Measurements from ENCODE around the gene ZBTB16.

The ZBTB16 gene

GRCh38 chr11:114053406-114053805 lies 6.1 kb upstream of the ZBTB16 start:
- no peak overlapping the region for H3K4me2 ChIP-seq
- TF ChIP-seq, protein P1, sequence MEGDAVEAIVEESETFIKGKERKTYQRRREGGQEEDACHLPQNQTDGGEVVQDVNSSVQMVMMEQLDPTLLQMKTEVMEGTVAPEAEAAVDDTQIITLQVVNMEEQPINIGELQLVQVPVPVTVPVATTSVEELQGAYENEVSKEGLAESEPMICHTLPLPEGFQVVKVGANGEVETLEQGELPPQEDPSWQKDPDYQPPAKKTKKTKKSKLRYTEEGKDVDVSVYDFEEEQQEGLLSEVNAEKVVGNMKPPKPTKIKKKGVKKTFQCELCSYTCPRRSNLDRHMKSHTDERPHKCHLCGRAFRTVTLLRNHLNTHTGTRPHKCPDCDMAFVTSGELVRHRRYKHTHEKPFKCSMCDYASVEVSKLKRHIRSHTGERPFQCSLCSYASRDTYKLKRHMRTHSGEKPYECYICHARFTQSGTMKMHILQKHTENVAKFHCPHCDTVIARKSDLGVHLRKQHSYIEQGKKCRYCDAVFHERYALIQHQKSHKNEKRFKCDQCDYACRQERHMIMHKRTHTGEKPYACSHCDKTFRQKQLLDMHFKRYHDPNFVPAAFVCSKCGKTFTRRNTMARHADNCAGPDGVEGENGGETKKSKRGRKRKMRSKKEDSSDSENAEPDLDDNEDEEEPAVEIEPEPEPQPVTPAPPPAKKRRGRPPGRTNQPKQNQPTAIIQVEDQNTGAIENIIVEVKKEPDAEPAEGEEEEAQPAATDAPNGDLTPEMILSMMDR (conservative IDR thresholded peaks at IDR 0.05; ENCODE audit: low read depth, low read length), result no peak

DNA sequence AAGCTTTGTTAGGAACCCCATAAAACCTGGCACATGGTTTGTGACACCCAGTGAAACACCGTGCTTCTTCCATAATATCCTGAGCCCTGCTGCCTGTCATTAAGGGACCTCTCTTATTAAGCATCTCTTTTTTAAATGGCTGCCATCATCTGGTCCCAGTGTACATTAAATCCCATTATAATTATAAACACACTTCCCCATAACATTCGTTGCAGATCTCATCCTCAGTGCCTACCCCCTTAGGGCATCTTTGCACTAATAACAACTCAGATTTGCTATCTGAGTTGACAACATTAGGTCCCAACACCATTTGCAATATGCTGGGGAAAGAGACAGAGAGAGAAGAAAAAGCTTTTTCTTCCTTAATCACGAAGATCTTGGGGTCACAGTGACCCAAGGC lies 4.7 kb upstream of the ZBTB16 start:
- Histone ChIP-seq H3K36me3 (ENCODE audit: insufficient read depth) (no peaks in the 10 kb centered on the region), H3K4me2 (no peak overlapping the region), H4K20me1 (ENCODE audit: insufficient read depth) (no peaks in the 10 kb centered on the region), H3K27ac (no peak overlapping the region), H3K79me2 (ENCODE audit: insufficient read depth, low read depth) (no peaks in the 10 kb centered on the region), H3K27me3 (ENCODE audit: insufficient read depth, low read depth) (no peaks in the 10 kb centered on the region), H3K4me1 (ENCODE audit: low read depth, poor library complexity, severe bottlenecking) (no peaks in the 10 kb centered on the region), H3K9ac (no peak overlapping the region), H3K4me3 (IDR thresholded peaks at IDR 0.05; ENCODE audit: insufficient read depth, low read depth, low read length) (no peak overlapping the region), H2AFZ (ENCODE audit: low read depth) (no peak overlapping the region)
- TF ChIP-seq, protein P1 (conservative IDR thresholded peaks at IDR 0.05; ENCODE audit: low read depth, low read length), result no peak

More at GRCh38 chr11:114053406-114053805, 6.1 kb upstream of the ZBTB16 start:
- H2AFZ ChIP-seq (ENCODE audit: low read depth), result no peak overlapping the region
- no peak overlapping the region for H3K27ac ChIP-seq
- no peaks in the 10 kb centered on the region for H3K36me3 ChIP-seq (ENCODE audit: insufficient read depth)
- H3K4me3 ChIP-seq (IDR thresholded peaks at IDR 0.05; ENCODE audit: insufficient read depth, low read depth, low read length), result no peak overlapping the region
- no peaks in the 10 kb centered on the region for H3K79me2 ChIP-seq (ENCODE audit: insufficient read depth, low read depth)
- no peaks in the 10 kb centered on the region for H3K27me3 ChIP-seq (ENCODE audit: insufficient read depth, low read depth)
- H3K4me1 ChIP-seq (ENCODE audit: low read depth, poor library complexity, severe bottlenecking), result no peaks in the 10 kb centered on the region
- H3K9ac ChIP-seq, result no peak overlapping the region
- no peaks in the 10 kb centered on the region for H4K20me1 ChIP-seq (ENCODE audit: insufficient read depth)

DNA sequence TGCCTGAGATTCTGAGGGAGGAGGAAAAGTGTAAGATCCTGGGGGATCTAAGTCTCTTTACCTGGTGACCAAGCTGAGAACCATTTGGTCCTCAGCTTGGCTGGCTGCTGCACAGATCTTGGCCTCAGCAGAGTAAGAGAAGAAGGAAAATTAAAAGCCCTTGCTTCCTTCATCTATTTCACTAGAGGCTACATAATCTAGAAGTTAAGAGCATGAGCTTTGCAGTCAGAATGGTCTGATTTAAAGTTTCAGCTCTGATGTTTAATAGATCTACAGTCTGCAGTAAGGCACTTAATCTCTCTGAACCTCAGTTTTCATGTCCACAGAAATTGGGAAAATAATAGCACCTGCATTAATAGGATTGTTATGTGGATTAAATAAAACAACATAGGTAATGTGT lies 3.1 kb upstream of the ZBTB16 start:
- no peaks in the 10 kb centered on the region for H4K20me1 ChIP-seq (ENCODE audit: insufficient read depth)
- H3K27me3 ChIP-seq (ENCODE audit: insufficient read depth, low read depth), result no peaks in the 10 kb centered on the region
- no peak overlapping the region for H3K9ac ChIP-seq
- TF ChIP-seq, protein P1 (conservative IDR thresholded peaks at IDR 0.05; ENCODE audit: low read depth, low read length), result no peak
- H3K4me2 ChIP-seq, result no peak overlapping the region
- no peaks in the 10 kb centered on the region for H3K36me3 ChIP-seq (ENCODE audit: insufficient read depth)
- H3K4me3 ChIP-seq (IDR thresholded peaks at IDR 0.05; ENCODE audit: insufficient read depth, low read depth, low read length), result no peak overlapping the region
- H2AFZ ChIP-seq (ENCODE audit: low read depth), result no peak overlapping the region
- no peaks in the 10 kb centered on the region for H3K79me2 ChIP-seq (ENCODE audit: insufficient read depth, low read depth)
- no peak overlapping the region for H3K27ac ChIP-seq
- H3K4me1 ChIP-seq (ENCODE audit: low read depth, poor library complexity, severe bottlenecking), result no peaks in the 10 kb centered on the region

DNA sequence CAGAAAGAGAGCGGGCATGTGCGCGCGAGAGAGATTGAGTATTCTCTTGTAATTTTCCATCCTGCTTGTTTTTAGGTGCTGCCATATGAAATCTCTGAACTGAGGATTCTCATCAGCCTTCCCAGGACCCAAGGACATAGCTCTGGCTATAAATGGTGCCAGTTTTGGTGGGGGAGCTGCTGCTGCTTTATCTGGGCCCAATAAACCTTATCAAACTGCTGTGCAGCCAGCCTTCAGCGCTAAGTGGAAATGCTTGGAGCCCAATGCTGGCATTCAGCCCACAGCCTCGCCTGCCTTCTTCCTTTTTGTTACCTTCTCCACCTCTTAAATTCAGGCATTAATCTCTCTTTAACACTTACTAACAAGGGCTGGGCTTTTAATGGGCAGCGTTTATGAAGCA lies 2.4 kb upstream of the ZBTB16 start:
- Histone ChIP-seq H3K79me2 (ENCODE audit: insufficient read depth, low read depth) (no peaks in the 10 kb centered on the region), H3K36me3 (ENCODE audit: insufficient read depth) (no peaks in the 10 kb centered on the region), H3K4me1 (ENCODE audit: low read depth, poor library complexity, severe bottlenecking) (no peaks in the 10 kb centered on the region), H3K9ac (no peak overlapping the region), H3K27ac (no peak overlapping the region), H3K27me3 (ENCODE audit: insufficient read depth, low read depth) (no peaks in the 10 kb centered on the region), H2AFZ (ENCODE audit: low read depth) (no peak overlapping the region), H3K4me3 (IDR thresholded peaks at IDR 0.05; ENCODE audit: insufficient read depth, low read depth, low read length) (no peak overlapping the region), H3K4me2 (no peak overlapping the region), H4K20me1 (ENCODE audit: insufficient read depth) (no peaks in the 10 kb centered on the region)
- TF ChIP-seq, protein P1 (conservative IDR thresholded peaks at IDR 0.05; ENCODE audit: low read depth, low read length), result no peak
